Measurements from ENCODE around the gene GPR156.

The GPR156 gene

GRCh38 chr3:120163026-120163425, 122.0 kb downstream of the GPR156 start:
- Histone ChIP-seq H3K4me3 (ENCODE audit: low read length) (no peak overlapping the region), H3K9me2 (replicated peaks; ENCODE audit: insufficient read depth, low read length) (no peaks in the 10 kb centered on the region), H3K9me3 (replicated peaks; ENCODE audit: insufficient read depth, low read length) (no peaks in the 10 kb centered on the region), H3K79me2 (ENCODE audit: low read length) (no peaks in the 10 kb centered on the region), H3K36me3 (replicated peaks; ENCODE audit: insufficient read depth, low read length) (no peaks in the 10 kb centered on the region), H3F3A (ENCODE audit: insufficient read depth, low read length) (no peaks in the 10 kb centered on the region), H3K27me3 (replicated peaks; ENCODE audit: insufficient read depth, low read length) (no peaks in the 10 kb centered on the region), H3K9ac (ENCODE audit: low read length) (no peak overlapping the region), H3K4me1 (ENCODE audit: low read length) (peaks cover 6% of the 10 kb centered on the region; the same call in 1 of the 2 replicates), H3K4me2 (ENCODE audit: low read depth, low read length) (no peak overlapping the region), H3K27ac (ENCODE audit: low read length) (no peak overlapping the region), H4K20me1 (ENCODE audit: insufficient read depth, low read length) (no peaks in the 10 kb centered on the region), H2AFZ (ENCODE audit: low read length) (no peak overlapping the region)
- DNase-seq: no peak
- TF ChIP-seq EZH2phosphoT487 (IDR thresholded peaks at IDR 0.05; ENCODE audit: low read length) (no peak), CTCF (IDR thresholded peaks at IDR 0.05; ENCODE audit: low read length) (no peak), EZH2 (optimal IDR thresholded peaks at IDR 0.05; ENCODE audit: low read depth, low read length) (no peak)

GRCh38 chr3:120162400-120162799, 122.6 kb downstream of the GPR156 start:
- no peak for TF ChIP-seq CTCF (IDR thresholded peaks at IDR 0.05; ENCODE audit: low read length)
- TF ChIP-seq EZH2phosphoT487 (IDR thresholded peaks at IDR 0.05; ENCODE audit: low read length): no peak
- TF ChIP-seq EZH2 (optimal IDR thresholded peaks at IDR 0.05; ENCODE audit: low read depth, low read length): no peak
- no peak overlapping the region for H3K27ac ChIP-seq (ENCODE audit: low read length)

GRCh38 chr3:120161902-120162301, 123.1 kb downstream of the GPR156 start:
- Histone ChIP-seq H3K79me2 (ENCODE audit: low read length) (no peaks in the 10 kb centered on the region), H4K20me1 (ENCODE audit: insufficient read depth, low read length) (no peaks in the 10 kb centered on the region), H3F3A (ENCODE audit: insufficient read depth, low read length) (no peaks in the 10 kb centered on the region), H3K9me3 (replicated peaks; ENCODE audit: insufficient read depth, low read length) (no peaks in the 10 kb centered on the region), H3K9ac (ENCODE audit: low read length) (no peak overlapping the region), H2AFZ (ENCODE audit: low read length) (no peak overlapping the region), H3K27ac (ENCODE audit: low read length) (no peak overlapping the region), H3K4me3 (ENCODE audit: low read length) (no peak overlapping the region), H3K9me2 (replicated peaks; ENCODE audit: insufficient read depth, low read length) (no peaks in the 10 kb centered on the region), H3K4me1 (ENCODE audit: low read length) (peaks cover 6% of the 10 kb centered on the region; the same call in 1 of the 2 replicates), H3K4me2 (ENCODE audit: low read depth, low read length) (no peak overlapping the region), H3K36me3 (replicated peaks; ENCODE audit: insufficient read depth, low read length) (no peaks in the 10 kb centered on the region), H3K27me3 (replicated peaks; ENCODE audit: insufficient read depth, low read length) (no peaks in the 10 kb centered on the region)
- DNase-seq: no peak
- TF ChIP-seq EZH2phosphoT487 (IDR thresholded peaks at IDR 0.05; ENCODE audit: low read length): no peak
- no peak for TF ChIP-seq CTCF (IDR thresholded peaks at IDR 0.05; ENCODE audit: low read length)
- no peak for TF ChIP-seq EZH2 (optimal IDR thresholded peaks at IDR 0.05; ENCODE audit: low read depth, low read length)

More at GRCh38 chr3:120162400-120162799, 122.6 kb downstream of the GPR156 start:
- H3K4me3 ChIP-seq (ENCODE audit: low read length): no peak overlapping the region
- H3F3A ChIP-seq (ENCODE audit: insufficient read depth, low read length): no peaks in the 10 kb centered on the region
- H3K9me3 ChIP-seq (replicated peaks; ENCODE audit: insufficient read depth, low read length): no peaks in the 10 kb centered on the region
- no peaks in the 10 kb centered on the region for H3K27me3 ChIP-seq (replicated peaks; ENCODE audit: insufficient read depth, low read length)
- no peak for DNase-seq
- no peak overlapping the region for H3K4me2 ChIP-seq (ENCODE audit: low read depth, low read length)
- H3K79me2 ChIP-seq (ENCODE audit: low read length): no peaks in the 10 kb centered on the region
- H2AFZ ChIP-seq (ENCODE audit: low read length): no peak overlapping the region
- H4K20me1 ChIP-seq (ENCODE audit: insufficient read depth, low read length): no peaks in the 10 kb centered on the region
- H3K36me3 ChIP-seq (replicated peaks; ENCODE audit: insufficient read depth, low read length): no peaks in the 10 kb centered on the region
- H3K9ac ChIP-seq (ENCODE audit: low read length): no peak overlapping the region
- no peaks in the 10 kb centered on the region for H3K9me2 ChIP-seq (replicated peaks; ENCODE audit: insufficient read depth, low read length)
- H3K4me1 ChIP-seq (ENCODE audit: low read length): peaks cover 6% of the 10 kb centered on the region; the same call in 1 of the 2 replicates

Measured in MM.1S (cell line).